GM12865 (cell line): ENCODE measurements around the gene TNNI3K.

ENCODE experiments used
- DNase-seq: peaks from one replicate; pipeline ENCODE4 v3.0.0; 2010; ENCODE audit warnings: low read depth
- H3K4me3 ChIP-seq: 2 replicates; pipeline ENCODE4 v1.5.1; 2011; ENCODE audit warnings: mild to moderate bottlenecking, low read depth, low read length, control low read depth
- TF ChIP-seq, protein P1 (sequence below): IDR thresholded peaks from 2 replicates; pipeline ENCODE4 v1.5.1; 2011; ENCODE audit warnings: low read length, control low read depth, low read depth, inconsistent platforms; ENCODE audit not compliant: insufficient read depth; ENCODE audit errors: missing control alignments

Gene TNNI3K

DNA sequence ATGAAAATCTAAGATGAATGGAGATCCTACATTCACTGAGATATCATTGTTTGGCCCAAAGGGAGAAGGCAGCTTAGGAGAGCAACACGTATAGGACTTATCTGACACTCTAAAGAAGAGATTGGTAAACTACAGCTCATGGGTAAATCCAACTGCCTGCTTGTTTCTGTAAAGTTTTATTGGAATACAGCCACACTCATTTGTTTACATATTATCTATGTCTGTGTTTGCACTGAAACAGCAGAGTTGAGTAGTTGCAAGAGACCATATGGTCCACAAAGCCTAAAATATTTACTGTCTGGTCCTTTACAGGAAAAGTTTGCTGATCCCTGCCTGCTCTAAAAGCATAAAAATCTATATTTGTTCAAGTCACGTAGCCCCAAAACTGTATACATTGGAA is 291.5 kb downstream of the TNNI3K start:
- no peak overlapping the region for H3K4me3 ChIP-seq
- no peak for DNase-seq
- TF ChIP-seq, protein P1, sequence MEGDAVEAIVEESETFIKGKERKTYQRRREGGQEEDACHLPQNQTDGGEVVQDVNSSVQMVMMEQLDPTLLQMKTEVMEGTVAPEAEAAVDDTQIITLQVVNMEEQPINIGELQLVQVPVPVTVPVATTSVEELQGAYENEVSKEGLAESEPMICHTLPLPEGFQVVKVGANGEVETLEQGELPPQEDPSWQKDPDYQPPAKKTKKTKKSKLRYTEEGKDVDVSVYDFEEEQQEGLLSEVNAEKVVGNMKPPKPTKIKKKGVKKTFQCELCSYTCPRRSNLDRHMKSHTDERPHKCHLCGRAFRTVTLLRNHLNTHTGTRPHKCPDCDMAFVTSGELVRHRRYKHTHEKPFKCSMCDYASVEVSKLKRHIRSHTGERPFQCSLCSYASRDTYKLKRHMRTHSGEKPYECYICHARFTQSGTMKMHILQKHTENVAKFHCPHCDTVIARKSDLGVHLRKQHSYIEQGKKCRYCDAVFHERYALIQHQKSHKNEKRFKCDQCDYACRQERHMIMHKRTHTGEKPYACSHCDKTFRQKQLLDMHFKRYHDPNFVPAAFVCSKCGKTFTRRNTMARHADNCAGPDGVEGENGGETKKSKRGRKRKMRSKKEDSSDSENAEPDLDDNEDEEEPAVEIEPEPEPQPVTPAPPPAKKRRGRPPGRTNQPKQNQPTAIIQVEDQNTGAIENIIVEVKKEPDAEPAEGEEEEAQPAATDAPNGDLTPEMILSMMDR, result no peak

- DNase-seq, result no peak
- TF ChIP-seq, protein P1, result no peak
- H3K4me3 ChIP-seq, result no peak overlapping the region
These were observed 292.9 kb downstream of the TNNI3K start for GRCh38 chr1:74528123-74528522.

DNA sequence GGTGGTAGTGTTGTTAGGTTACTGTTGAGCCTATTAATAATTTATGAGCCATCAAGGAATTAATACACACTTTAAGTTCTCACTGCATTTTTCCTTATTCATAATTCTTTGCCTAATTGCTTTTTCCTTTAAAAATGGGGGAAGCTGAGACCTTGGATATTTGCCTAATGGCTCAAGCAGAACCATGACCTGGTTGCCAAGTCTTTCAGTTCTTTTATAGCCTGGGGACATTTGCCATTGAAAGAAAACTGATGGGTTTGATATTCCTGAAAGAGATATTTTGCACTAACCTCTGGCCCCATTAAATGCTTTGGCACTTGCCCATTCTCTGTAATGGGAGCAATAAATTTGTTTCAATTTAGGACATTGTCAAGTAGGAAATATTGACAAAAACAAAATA is 295.7 kb downstream of the TNNI3K start:
- H3K4me3 ChIP-seq, result no peak overlapping the region
- TF ChIP-seq, protein P1, result no peak
- DNase-seq, result no peak

GRCh38 chr1:74531796-74532195 is 296.6 kb downstream of the TNNI3K start:
- DNase-seq, result no peak
- no peak overlapping the region for H3K4me3 ChIP-seq
- TF ChIP-seq, protein P1, result no peak

DNA sequence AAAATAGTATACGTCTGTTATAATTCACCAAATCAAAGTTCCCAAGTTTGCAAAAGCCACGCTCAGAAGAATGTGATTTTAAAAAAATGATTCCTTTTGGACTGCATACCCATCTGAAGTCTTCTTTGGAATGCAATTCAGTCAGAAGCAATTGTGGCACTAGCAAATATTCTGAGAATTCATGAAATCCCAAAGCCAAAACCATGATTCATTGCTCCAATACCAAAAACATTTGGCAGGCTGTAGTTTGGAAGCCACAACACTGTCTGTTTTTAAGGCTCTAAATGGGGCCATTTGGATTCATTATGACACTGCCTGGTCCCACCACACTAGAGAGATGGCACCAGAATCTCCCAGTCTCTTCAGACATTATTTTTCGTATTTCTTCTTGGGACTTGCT is 299.1 kb downstream of the TNNI3K start:
- TF ChIP-seq, protein P1, result no peak
- no peak for DNase-seq
- H3K4me3 ChIP-seq, result no peak overlapping the region

DNA sequence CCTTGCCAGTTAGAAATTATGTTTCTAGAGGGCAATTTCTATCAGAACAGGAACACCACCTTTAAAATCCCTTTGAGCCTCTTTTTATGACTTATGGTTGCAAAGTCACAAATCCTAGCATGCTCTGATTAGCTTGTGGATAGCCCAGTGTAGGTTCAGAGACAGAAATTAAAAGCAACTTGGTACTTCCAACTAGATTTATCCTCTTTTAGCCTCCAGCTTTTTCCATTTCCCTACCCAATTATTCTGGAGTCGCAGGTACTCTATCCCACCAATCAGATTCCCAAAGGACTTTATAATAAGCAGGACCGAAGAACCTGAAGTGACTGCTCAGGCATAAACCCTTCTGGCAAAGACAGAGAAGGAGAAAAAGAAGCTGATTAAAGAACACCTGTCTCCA is 310.6 kb downstream of the TNNI3K start:
- no peak overlapping the region for H3K4me3 ChIP-seq
- no peak for DNase-seq

GRCh38 chr1:74548961-74549750 is 314.0 kb downstream of the TNNI3K start:
- no peak overlapping the region for H3K4me3 ChIP-seq
- TF ChIP-seq, protein P1, result no peak
- no peak for DNase-seq

More for the DNA sequence above, 310.6 kb downstream of the TNNI3K start:
- TF ChIP-seq, protein P1, result no peak
